AG09309 (cell line): ENCODE measurements around the gene MGAT3.
"Not testable (repeated sequence)": the region's sequence is repeated elsewhere in the genome, so short reads cannot be mapped to it uniquely, and the experiment has no call there.

Experiments used
- DNase-seq: peaks from one replicate; pipeline ENCODE4 v3.0.0-alpha.2; 2010; ENCODE audit warnings: low read depth
- H3K4me3 ChIP-seq: 2 replicates; pipeline ENCODE4 v1.5.1; 2011; ENCODE audit warnings: mild to moderate bottlenecking, low read depth, low read length, moderate library complexity; ENCODE audit not compliant: control insufficient read depth
- CTCF ChIP-seq: IDR thresholded peaks from 2 replicates; pipeline ENCODE4 v1.5.1; 2011; ENCODE audit warnings: mild to moderate bottlenecking, low read depth, low read length, inconsistent platforms; ENCODE audit not compliant: insufficient read depth, control insufficient read depth; ENCODE audit errors: missing control alignments

MGAT3 gene

GRCh38 chr22:39520226-39521105, 63.7 kb downstream of the MGAT3 start, which contains the start of gene ATF4:
Gene ATF4 (plus strand): TSS chr22:39520562. CDS start chr22:39521446, 884 bp downstream.
- no peak for TF ChIP-seq CTCF
- DNase-seq = peak; percentile 99
- H3K4me3 ChIP-seq = peak within 1 kb of the TSS; percentile 89

- H3K4me3 ChIP-seq = peak overlapping the region; percentile 89
- not testable (repeated sequence) for DNase-seq
Measured at GRCh38 chr22:39521106-39521885, 64.5 kb downstream of the MGAT3 start.

GRCh38 chr22:39522091-39522490, 65.3 kb downstream of the MGAT3 start:
- not testable (repeated sequence) for DNase-seq
- H3K4me3 ChIP-seq = peak overlapping the region; percentile 89

GRCh38 chr22:39522567-39523300, 65.9 kb downstream of the MGAT3 start:
- H3K4me3 ChIP-seq = peak overlapping the region; percentile 89
- DNase-seq = peak; percentile 31
- no peak for TF ChIP-seq CTCF

GRCh38 chr22:39524089-39524752, 67.4 kb downstream of the MGAT3 start:
- no peak overlapping the region for H3K4me3 ChIP-seq
- DNase-seq = no peak
- no peak for TF ChIP-seq CTCF

- no peak for DNase-seq
- TF ChIP-seq CTCF = no peak
Measured at GRCh38 chr22:39524753-39525657, 68.2 kb downstream of the MGAT3 start.

More at GRCh38 chr22:39524753-39525657, 68.2 kb downstream of the MGAT3 start:
- H3K4me3 ChIP-seq = no peak overlapping the region
